Activated CD4-positive, alpha-beta T cell treated with anti-CD3 and anti-CD28 coated beads, Interleukin-2, amount 10 ng/mL, durations not matched to agents 24 days and 14 days (primary cell): ENCODE results near the gene PINLYP. TPM values are rescaled to one million over a fixed set of nuclear protein-coding genes. Genes with fewer than 3 reads are reported as not detected.
"Not testable (repeated sequence)": the region's sequence is repeated elsewhere in the genome, so short reads cannot be mapped to it uniquely, and the experiment has no call there.

Experiments used
- DNase-seq: peaks from one replicate; pipeline ENCODE4 v3.0.0; 2022
- H3K27ac Mint-ChIP-seq: one replicate; pipeline ENCODE4 v1.8.0; 2022; ENCODE audit warnings: mild to moderate bottlenecking, mixed read lengths
- H3K27me3 Mint-ChIP-seq: one replicate; pipeline ENCODE4 v1.8.0; 2022; ENCODE audit warnings: mixed read lengths
- H3K36me3 Mint-ChIP-seq: one replicate; pipeline ENCODE4 v1.8.0; 2022; ENCODE audit warnings: low read depth, mild to moderate bottlenecking, mixed read lengths
- H3K4me1 Mint-ChIP-seq: one replicate; pipeline ENCODE4 v1.8.0; 2021; ENCODE audit warnings: mixed read lengths
- H3K4me3 Mint-ChIP-seq: one replicate; pipeline ENCODE4 v1.8.0; 2022; ENCODE audit warnings: mild to moderate bottlenecking, moderate library complexity, mixed read lengths
- H3K9me3 Mint-ChIP-seq: one replicate; pipeline ENCODE4 v1.8.0; 2021; ENCODE audit warnings: mixed read lengths
- intact Hi-C: fragments of 100-400 bp; cut with micrococcal nuclease; formaldehyde crosslinking; loops from one replicate; pipeline ENCODE4 v1.15.1; 2023
- total RNA-seq: library from RNA; stranded (reverse); gene quantifications from 2 replicates; pipeline ENCODE4 v1.2.3, GENCODE V29; 2022

PINLYP gene
- total RNA-seq, 1 donor from 2014 or later = 7.9 TPM

- Mint-ChIP-seq H3K27me3 (no peaks in the 10 kb centered on the region), H3K27ac (no peak overlapping the region), H3K4me1 (peaks cover 6% of the 10 kb centered on the region), H3K9me3 (peaks cover 4% of the 10 kb centered on the region), H3K36me3 (peaks cover 53% of the 10 kb centered on the region), H3K4me3 (no peak overlapping the region)
- intact Hi-C loops = no loop called here
- no peak for DNase-seq
These were observed 36.7 kb upstream of the PINLYP start for GRCh38 chr19:43538922-43539321.

- Mint-ChIP-seq H3K36me3 (peaks cover 62% of the 10 kb centered on the region), H3K27me3 (no peaks in the 10 kb centered on the region), H3K27ac (no peak overlapping the region), H3K9me3 (peaks cover 4% of the 10 kb centered on the region), H3K4me3 (no peak overlapping the region), H3K4me1 (peaks cover 2% of the 10 kb centered on the region)
- intact Hi-C loops = no loop called here
- DNase-seq = no peak
These were observed 35.2 kb upstream of the PINLYP start for GRCh38 chr19:43540381-43540780.

GRCh38 chr19:43541920-43542650, 33.5 kb upstream of the PINLYP start:
- peaks cover 61% of the 10 kb centered on the region for H3K36me3 Mint-ChIP-seq

GRCh38 chr19:43544077-43544476, 31.5 kb upstream of the PINLYP start:
- intact Hi-C loops = no loop called here
- H3K27me3 Mint-ChIP-seq = no peaks in the 10 kb centered on the region
- no peak overlapping the region for H3K27ac Mint-ChIP-seq
- no peak overlapping the region for H3K4me3 Mint-ChIP-seq
- peaks cover 3% of the 10 kb centered on the region for H3K9me3 Mint-ChIP-seq
- DNase-seq = no peak
- H3K4me1 Mint-ChIP-seq = no peaks in the 10 kb centered on the region
- peaks cover 47% of the 10 kb centered on the region for H3K36me3 Mint-ChIP-seq

More at GRCh38 chr19:43541920-43542650, 33.5 kb upstream of the PINLYP start:
- H3K9me3 Mint-ChIP-seq = peaks cover 4% of the 10 kb centered on the region
- DNase-seq = no peak
- no peaks in the 10 kb centered on the region for H3K27me3 Mint-ChIP-seq
- H3K4me3 Mint-ChIP-seq = no peak overlapping the region
- H3K27ac Mint-ChIP-seq = no peak overlapping the region
- H3K4me1 Mint-ChIP-seq = no peaks in the 10 kb centered on the region
- intact Hi-C loops = no loop called here

GRCh38 chr19:43545276-43545675, 30.3 kb upstream of the PINLYP start:
- intact Hi-C loops = no loop called here
- H3K4me3 Mint-ChIP-seq = no peak overlapping the region
- H3K27ac Mint-ChIP-seq = peak overlapping the region; percentile 12
- peaks cover 37% of the 10 kb centered on the region for H3K36me3 Mint-ChIP-seq
- no peaks in the 10 kb centered on the region for H3K9me3 Mint-ChIP-seq
- H3K4me1 Mint-ChIP-seq = no peaks in the 10 kb centered on the region
- no peaks in the 10 kb centered on the region for H3K27me3 Mint-ChIP-seq
- DNase-seq = no peak

GRCh38 chr19:43545981-43546380, 29.6 kb upstream of the PINLYP start:
- Mint-ChIP-seq H3K27ac (no peak overlapping the region), H3K27me3 (no peaks in the 10 kb centered on the region), H3K4me3 (no peak overlapping the region), H3K36me3 (peaks cover 36% of the 10 kb centered on the region), H3K4me1 (no peaks in the 10 kb centered on the region), H3K9me3 (no peaks in the 10 kb centered on the region)
- no peak for DNase-seq
- intact Hi-C loops = no loop called here

GRCh38 chr19:43546581-43546980, 29.0 kb upstream of the PINLYP start:
- intact Hi-C loops = no loop called here
- no peak overlapping the region for H3K27ac Mint-ChIP-seq
- H3K9me3 Mint-ChIP-seq = no peaks in the 10 kb centered on the region
- H3K4me1 Mint-ChIP-seq = no peaks in the 10 kb centered on the region
- DNase-seq = no peak
- H3K4me3 Mint-ChIP-seq = no peak overlapping the region
- peaks cover 39% of the 10 kb centered on the region for H3K36me3 Mint-ChIP-seq
- H3K27me3 Mint-ChIP-seq = no peaks in the 10 kb centered on the region

- peaks cover 35% of the 10 kb centered on the region for H3K36me3 Mint-ChIP-seq
- H3K4me3 Mint-ChIP-seq, intact Hi-C loops, H3K9me3 Mint-ChIP-seq, H3K27me3 Mint-ChIP-seq, H3K27ac Mint-ChIP-seq, DNase-seq, H3K4me1 Mint-ChIP-seq: not testable (repeated sequence)
These were observed 27.7 kb upstream of the PINLYP start for GRCh38 chr19:43547926-43548325.

- H3K9me3 Mint-ChIP-seq = no peaks in the 10 kb centered on the region
- H3K27me3 Mint-ChIP-seq = no peaks in the 10 kb centered on the region
- H3K36me3 Mint-ChIP-seq = peaks cover 28% of the 10 kb centered on the region
- DNase-seq = no peak
- no peaks in the 10 kb centered on the region for H3K4me1 Mint-ChIP-seq
- intact Hi-C loops = no loop called here
- no peak overlapping the region for H3K4me3 Mint-ChIP-seq
- H3K27ac Mint-ChIP-seq = no peak overlapping the region
These were observed 26.9 kb upstream of the PINLYP start for GRCh38 chr19:43548706-43549105.

GRCh38 chr19:43551399-43552197, 24.0 kb upstream of the PINLYP start:
- H3K36me3 Mint-ChIP-seq = peaks cover 26% of the 10 kb centered on the region
- no peak overlapping the region for H3K4me3 Mint-ChIP-seq
- no peaks in the 10 kb centered on the region for H3K27me3 Mint-ChIP-seq
- DNase-seq = no peak
- no peaks in the 10 kb centered on the region for H3K9me3 Mint-ChIP-seq
- peak overlapping the region; percentile 10 for H3K27ac Mint-ChIP-seq
- intact Hi-C loops = no loop called here
- H3K4me1 Mint-ChIP-seq = peaks cover 8% of the 10 kb centered on the region

- Mint-ChIP-seq H3K27ac (no peak overlapping the region), H3K36me3 (peaks cover 25% of the 10 kb centered on the region), H3K4me1 (peaks cover 8% of the 10 kb centered on the region), H3K4me3 (no peak overlapping the region), H3K9me3 (no peaks in the 10 kb centered on the region), H3K27me3 (no peaks in the 10 kb centered on the region)
- no peak for DNase-seq
- intact Hi-C loops = no loop called here
These were observed 23.5 kb upstream of the PINLYP start for GRCh38 chr19:43552198-43552450.

- no peak overlapping the region for H3K27ac Mint-ChIP-seq
- no peaks in the 10 kb centered on the region for H3K9me3 Mint-ChIP-seq
- intact Hi-C loops = no loop called here
These were observed 23.0 kb upstream of the PINLYP start for GRCh38 chr19:43552616-43553015.

GRCh38 chr19:43553656-43554055, 21.9 kb upstream of the PINLYP start:
- no peak overlapping the region for H3K4me3 Mint-ChIP-seq

More at GRCh38 chr19:43552616-43553015, 23.0 kb upstream of the PINLYP start:
- peaks cover 8% of the 10 kb centered on the region for H3K4me1 Mint-ChIP-seq
- peaks cover 28% of the 10 kb centered on the region for H3K36me3 Mint-ChIP-seq
- no peak for DNase-seq
- no peak overlapping the region for H3K4me3 Mint-ChIP-seq
- H3K27me3 Mint-ChIP-seq = no peaks in the 10 kb centered on the region

GRCh38 chr19:43554317-43554895, 21.2 kb upstream of the PINLYP start:
- no peak overlapping the region for H3K4me3 Mint-ChIP-seq
- H3K9me3 Mint-ChIP-seq = no peaks in the 10 kb centered on the region
- intact Hi-C loops = no loop called here
- no peak overlapping the region for H3K27ac Mint-ChIP-seq
- peaks cover 8% of the 10 kb centered on the region for H3K4me1 Mint-ChIP-seq
- peaks cover 30% of the 10 kb centered on the region for H3K36me3 Mint-ChIP-seq
- no peaks in the 10 kb centered on the region for H3K27me3 Mint-ChIP-seq
- no peak for DNase-seq

More at GRCh38 chr19:43553656-43554055, 21.9 kb upstream of the PINLYP start:
- intact Hi-C loops = no loop called here
- Mint-ChIP-seq H3K36me3 (peaks cover 29% of the 10 kb centered on the region), H3K27me3 (no peaks in the 10 kb centered on the region), H3K27ac (no peak overlapping the region), H3K9me3 (no peaks in the 10 kb centered on the region), H3K4me1 (peaks cover 8% of the 10 kb centered on the region)
- DNase-seq = no peak
